Activated CD8-positive, alpha-beta T cell treated with anti-CD3 and anti-CD28 coated beads for 36 hours (primary cell): ENCODE data around the gene AGL. TPM values are rescaled to one million over a fixed set of nuclear protein-coding genes. Genes with fewer than 3 reads are reported as not detected.

Experiments
- ATAC-seq: fragments of 200-7000 bp; cut with Tn5 transposase; one replicate; pipeline ENCODE4 v1.10.0; 2021; ENCODE audit warnings: mild to moderate bottlenecking, moderate library complexity
- CTCF ChIA-PET: fragments of 350-600 bp; sonication (Branson Sonifier 250); formaldehyde crosslinking; loops from one replicate; lab custom pipeline; 2021; ENCODE audit warnings: antibody characterized with exemption; lab: Charles Lee
- POLR2A ChIA-PET: fragments of 350-600 bp; sonication (Branson Sonifier 250); formaldehyde crosslinking; loops from one replicate; lab custom pipeline; 2021; ENCODE audit warnings: antibody characterized with exemption; lab: Charles Lee
- DNase-seq: peaks from one replicate; pipeline ENCODE4 v3.0.0-alpha.2; 2020
- H3K27ac Mint-ChIP-seq: one replicate; pipeline ENCODE4 v1.8.0; 2021; ENCODE audit warnings: mild to moderate bottlenecking, mixed read lengths
- H3K27me3 Mint-ChIP-seq: one replicate; pipeline ENCODE4 v1.8.0; 2021; ENCODE audit warnings: mixed read lengths
- H3K36me3 Mint-ChIP-seq: one replicate; pipeline ENCODE4 v1.8.0; 2021; ENCODE audit warnings: low read depth, mixed read lengths
- H3K4me1 Mint-ChIP-seq: one replicate; pipeline ENCODE4 v1.8.0; 2021; ENCODE audit warnings: low read depth, mixed read lengths
- H3K4me3 Mint-ChIP-seq: one replicate; pipeline ENCODE4 v1.8.0; 2021; ENCODE audit warnings: mild to moderate bottlenecking, moderate library complexity, mixed read lengths
- H3K9me3 Mint-ChIP-seq: one replicate; pipeline ENCODE4 v1.8.0; 2021; ENCODE audit warnings: mixed read lengths
- intact Hi-C: fragments of 100-400 bp; cut with micrococcal nuclease; formaldehyde crosslinking; loops from one replicate; pipeline ENCODE4 v1.10.0; 2022
- total RNA-seq, 2 experiments: library from RNA; stranded (reverse); gene quantifications; one replicate each; pipeline ENCODE4 v1.2.3, GENCODE V29; 2021
- TF ChIP-seq, protein P1 (sequence below): fragments of 200-600 bp; IDR thresholded peaks from one replicate; pipeline ENCODE4 v1.8.0; 2022; ENCODE audit warnings: antibody characterized with exemption, mild to moderate bottlenecking

AGL gene
- total RNA-seq, 2 experiments from 2014 or later: 14.2 to 14.5 TPM

DNA sequence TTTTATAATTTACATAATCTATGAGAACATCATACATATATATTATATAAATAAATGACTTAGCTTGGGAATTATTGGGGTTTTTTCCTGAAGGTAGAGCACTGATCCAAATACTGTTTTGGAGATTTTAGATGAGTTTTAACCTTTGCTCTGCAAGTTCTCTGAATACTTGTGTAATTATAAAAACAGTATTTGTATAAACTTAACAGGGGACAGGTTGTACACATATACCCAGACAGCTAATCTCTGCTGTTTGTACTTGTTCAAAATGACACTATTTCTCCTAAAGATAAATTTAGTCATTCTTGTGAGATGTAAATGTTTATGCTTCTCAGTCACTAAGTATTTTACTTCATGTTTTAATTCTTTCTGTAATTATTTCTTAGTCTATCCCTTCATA is 8.7 kb downstream of the AGL start:
- CTCF ChIA-PET: interaction anchor here (1.4 kb wide), 1 partner anchor 9 kb away, joined by 3 read pairs; the partner anchor contains the start of gene AGL
- ATAC-seq: no peak

GRCh38 chr1:99860703-99861102 is 10.5 kb downstream of the AGL start:
- no peak for ATAC-seq
- ChIA-PET POLR2A (interaction anchor here (1.7 kb wide), 1 partner anchor 9 kb away, joined by 4 read pairs; no protein-coding TSS in a partner anchor), CTCF (no interaction called here)
- Mint-ChIP-seq H3K4me3 (no peak overlapping the region), H3K36me3 (peaks cover 21% of the 10 kb centered on the region), H3K27ac (no peak overlapping the region), H3K9me3 (no peaks in the 10 kb centered on the region), H3K27me3 (no peaks in the 10 kb centered on the region), H3K4me1 (no peaks in the 10 kb centered on the region)
- TF ChIP-seq, protein P1, sequence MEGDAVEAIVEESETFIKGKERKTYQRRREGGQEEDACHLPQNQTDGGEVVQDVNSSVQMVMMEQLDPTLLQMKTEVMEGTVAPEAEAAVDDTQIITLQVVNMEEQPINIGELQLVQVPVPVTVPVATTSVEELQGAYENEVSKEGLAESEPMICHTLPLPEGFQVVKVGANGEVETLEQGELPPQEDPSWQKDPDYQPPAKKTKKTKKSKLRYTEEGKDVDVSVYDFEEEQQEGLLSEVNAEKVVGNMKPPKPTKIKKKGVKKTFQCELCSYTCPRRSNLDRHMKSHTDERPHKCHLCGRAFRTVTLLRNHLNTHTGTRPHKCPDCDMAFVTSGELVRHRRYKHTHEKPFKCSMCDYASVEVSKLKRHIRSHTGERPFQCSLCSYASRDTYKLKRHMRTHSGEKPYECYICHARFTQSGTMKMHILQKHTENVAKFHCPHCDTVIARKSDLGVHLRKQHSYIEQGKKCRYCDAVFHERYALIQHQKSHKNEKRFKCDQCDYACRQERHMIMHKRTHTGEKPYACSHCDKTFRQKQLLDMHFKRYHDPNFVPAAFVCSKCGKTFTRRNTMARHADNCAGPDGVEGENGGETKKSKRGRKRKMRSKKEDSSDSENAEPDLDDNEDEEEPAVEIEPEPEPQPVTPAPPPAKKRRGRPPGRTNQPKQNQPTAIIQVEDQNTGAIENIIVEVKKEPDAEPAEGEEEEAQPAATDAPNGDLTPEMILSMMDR: no peak
- intact Hi-C loops: no loop called here
- no peak for DNase-seq

More for the DNA sequence above, 8.7 kb downstream of the AGL start:
- Mint-ChIP-seq H3K27me3 (no peaks in the 10 kb centered on the region), H3K27ac (no peak overlapping the region), H3K9me3 (no peaks in the 10 kb centered on the region), H3K4me3 (no peak overlapping the region), H3K36me3 (peaks cover 23% of the 10 kb centered on the region), H3K4me1 (no peaks in the 10 kb centered on the region)
- POLR2A ChIA-PET: no interaction called here
- intact Hi-C loops: no loop called here
- TF ChIP-seq, protein P1: no peak
- no peak for DNase-seq

DNA sequence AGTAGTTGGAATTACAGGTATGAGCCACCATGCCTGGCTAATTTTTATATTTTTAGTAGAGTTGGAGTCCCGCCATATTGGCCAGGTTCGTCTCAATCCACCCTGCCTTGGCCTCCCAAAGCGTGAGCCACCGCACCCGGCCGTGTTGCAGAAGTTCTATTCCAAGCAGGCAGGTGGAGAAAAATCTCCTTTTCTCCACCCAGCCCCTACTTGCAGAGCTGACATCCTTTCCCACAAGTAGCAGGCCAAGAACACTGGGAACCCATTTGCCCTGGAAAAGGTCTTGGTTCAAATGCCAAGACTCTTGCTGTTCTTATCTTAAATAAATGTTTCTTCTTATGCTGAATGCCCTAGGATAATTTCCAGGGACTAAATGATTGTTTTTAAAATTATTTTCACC is 17.5 kb downstream of the AGL start:
- no peak overlapping the region for H3K27ac Mint-ChIP-seq

GRCh38 chr1:99869304-99869703 is 19.1 kb downstream of the AGL start:
- CTCF ChIA-PET: no interaction called here
- Mint-ChIP-seq H3K27ac (no peak overlapping the region), H3K4me1 (no peaks in the 10 kb centered on the region), H3K4me3 (no peak overlapping the region), H3K36me3 (peaks cover 4% of the 10 kb centered on the region), H3K9me3 (no peaks in the 10 kb centered on the region), H3K27me3 (no peaks in the 10 kb centered on the region)
- TF ChIP-seq, protein P1: no peak
- intact Hi-C loops: no loop called here
- no peak for DNase-seq
- no peak for ATAC-seq
- POLR2A ChIA-PET: no interaction called here

More for the DNA sequence above, 17.5 kb downstream of the AGL start:
- H3K9me3 Mint-ChIP-seq: no peaks in the 10 kb centered on the region
- no peaks in the 10 kb centered on the region for H3K27me3 Mint-ChIP-seq
- intact Hi-C loops: no loop called here
- TF ChIP-seq, protein P1: no peak
- ATAC-seq (no peak), DNase-seq (no peak)
- peaks cover 8% of the 10 kb centered on the region for H3K36me3 Mint-ChIP-seq
- POLR2A ChIA-PET: no interaction called here
- no peaks in the 10 kb centered on the region for H3K4me1 Mint-ChIP-seq
- no peak overlapping the region for H3K4me3 Mint-ChIP-seq
- CTCF ChIA-PET: no interaction called here

DNA sequence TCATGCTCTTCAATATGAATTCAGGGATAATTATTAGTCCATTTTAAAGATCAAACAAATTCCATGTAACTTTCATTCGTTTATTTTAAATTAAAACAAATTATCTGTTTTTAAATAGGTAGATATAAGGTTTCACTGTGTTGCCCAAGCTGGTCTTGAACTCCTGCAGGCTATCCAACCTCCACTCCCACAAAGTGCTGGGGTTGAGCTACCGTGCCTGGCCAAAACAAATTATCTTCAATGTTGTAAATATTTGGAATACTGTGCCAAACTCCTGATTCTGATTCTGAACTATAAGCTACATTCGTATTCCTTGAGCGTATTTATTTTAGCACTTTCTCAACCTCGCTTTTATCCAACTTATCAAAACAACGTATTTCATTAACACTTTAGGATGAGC is 19.6 kb downstream of the AGL start:
- DNase-seq (no peak), ATAC-seq (no peak)
- Mint-ChIP-seq H3K4me3 (no peak overlapping the region), H3K27me3 (no peaks in the 10 kb centered on the region), H3K9me3 (no peaks in the 10 kb centered on the region), H3K27ac (no peak overlapping the region), H3K36me3 (peaks cover 2% of the 10 kb centered on the region), H3K4me1 (no peaks in the 10 kb centered on the region)
- TF ChIP-seq, protein P1: no peak
- intact Hi-C loops: no loop called here
- POLR2A ChIA-PET: interaction anchor here (0.7 kb wide), 1 partner anchor 368 kb away, joined by 4 read pairs; no protein-coding TSS in a partner anchor
- CTCF ChIA-PET: no interaction called here
